HG03469 (cell line): Measurements from ENCODE around the gene TSGA10.
A peak's percentile ranks its signal among the peaks of the same experiment; 100 is the strongest.
"Not testable (repeated sequence)": the region's sequence is repeated elsewhere in the genome, so short reads cannot be mapped to it uniquely, and the experiment has no call there.

ENCODE experiments used
- ATAC-seq: cut with Tn5 transposase; IDR thresholded peaks from one replicate; pipeline ENCODE4 v1.9.1; 2021; ENCODE audit warnings: mild to moderate bottlenecking, moderate library complexity, moderate number of reproducible peaks; ENCODE audit not compliant: unreplicated experiment

The TSGA10 gene

DNA sequence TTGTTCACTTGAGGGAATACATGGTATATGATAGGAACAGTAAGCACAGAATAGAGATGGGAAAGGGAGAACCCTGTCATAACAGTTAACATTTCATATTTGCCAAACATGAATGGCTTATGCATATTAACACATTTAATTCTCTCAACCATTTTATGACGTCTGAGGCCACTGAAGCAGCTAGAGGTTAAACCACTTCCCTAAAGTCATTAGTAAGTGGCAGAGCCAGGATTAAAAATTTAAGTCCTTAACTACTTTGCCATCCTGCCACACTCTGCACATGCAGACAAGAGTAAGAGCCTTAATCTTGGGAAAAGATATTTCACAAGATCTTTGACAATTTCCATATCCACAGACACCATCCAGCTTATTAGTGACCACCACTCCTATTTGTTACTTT lies 2.1 kb upstream of the TSGA10 start:
- no peak for ATAC-seq

GRCh38 chr2:99153921-99154604 lies 679 bp downstream of the TSGA10 start:
- ATAC-seq, result no peak

- ATAC-seq, result no peak
Observed at GRCh38 chr2:99152199-99152895, 2.4 kb downstream of the TSGA10 start.

DNA sequence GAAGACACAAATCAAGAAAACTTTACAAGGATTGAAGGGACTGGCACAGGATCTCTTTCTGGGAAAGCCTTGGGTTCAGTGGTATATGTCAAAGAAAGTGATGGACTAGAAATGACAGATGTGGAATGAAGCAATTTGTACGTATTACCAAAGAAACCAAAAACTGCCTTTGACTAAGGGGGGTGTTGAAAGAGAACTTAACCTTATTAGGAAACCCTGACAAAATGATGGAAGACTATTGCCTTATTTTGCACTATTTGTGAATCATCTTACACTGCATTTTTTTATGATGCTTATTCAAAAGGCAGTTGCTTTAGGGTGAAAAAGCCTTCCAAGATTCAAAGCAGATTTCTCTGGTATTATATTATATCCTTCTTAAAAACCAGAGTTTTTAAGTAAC lies 4.0 kb downstream of the TSGA10 start:
- no peak for ATAC-seq

DNA sequence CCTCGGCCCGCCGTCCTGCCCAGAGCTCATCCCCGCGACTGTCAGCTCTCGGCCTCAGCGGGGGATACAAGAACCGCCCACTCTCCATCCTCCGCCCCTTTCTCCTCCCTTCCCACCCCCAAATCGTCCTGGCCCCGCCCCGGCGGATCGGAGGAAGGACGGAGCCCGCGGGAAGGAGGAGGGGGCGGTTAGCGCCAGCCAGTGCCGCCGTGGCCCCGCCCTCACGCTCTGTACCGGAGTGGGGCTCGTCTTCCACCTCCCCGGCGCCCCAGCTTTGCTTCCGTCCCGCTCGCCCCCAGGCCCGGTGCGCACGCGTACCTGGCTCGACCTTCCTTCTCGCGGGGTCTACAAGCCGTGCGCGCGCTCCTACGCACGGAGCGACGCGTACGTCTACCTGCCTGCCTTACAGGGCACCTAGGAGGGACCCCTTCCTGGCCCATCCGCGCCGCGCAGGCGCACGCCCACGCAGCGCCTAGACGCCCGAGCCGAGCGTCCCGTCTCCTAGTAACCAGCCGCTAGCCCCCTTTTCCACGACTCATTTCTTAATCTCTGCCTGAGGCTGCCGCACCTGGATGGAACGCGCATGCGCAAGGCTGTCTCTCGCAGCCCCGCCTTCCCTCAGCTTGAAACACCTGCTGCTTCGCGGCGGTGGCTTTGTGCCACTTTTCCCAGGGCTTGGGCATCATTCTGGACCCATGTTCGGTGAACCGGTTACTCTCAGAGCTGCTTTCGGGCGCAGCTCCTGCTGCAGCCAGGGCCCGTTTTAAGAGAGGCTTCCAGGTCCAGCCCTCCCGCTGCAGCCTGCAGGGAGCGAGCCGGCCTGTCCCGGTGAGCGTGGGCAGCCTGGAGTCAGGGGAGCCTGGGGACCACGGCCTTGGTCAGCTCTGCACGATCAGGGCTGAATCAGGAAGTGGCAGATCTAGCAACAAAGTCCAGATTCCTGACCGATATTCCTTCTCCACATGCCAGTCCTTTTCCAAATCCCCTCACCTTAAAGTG lies 13.3 kb downstream of the TSGA10 start, which contains the start of gene C2orf15:
Gene C2orf15 (plus strand): TSS at position 598 of the 999 bp plus-strand sequence. CDS start 8,852 bp downstream, outside the sequence.
- peak; percentile 76 for ATAC-seq

GRCh38 chr2:99140860-99141109 lies 14.0 kb downstream of the TSGA10 start:
- ATAC-seq, result peak; percentile 21

DNA sequence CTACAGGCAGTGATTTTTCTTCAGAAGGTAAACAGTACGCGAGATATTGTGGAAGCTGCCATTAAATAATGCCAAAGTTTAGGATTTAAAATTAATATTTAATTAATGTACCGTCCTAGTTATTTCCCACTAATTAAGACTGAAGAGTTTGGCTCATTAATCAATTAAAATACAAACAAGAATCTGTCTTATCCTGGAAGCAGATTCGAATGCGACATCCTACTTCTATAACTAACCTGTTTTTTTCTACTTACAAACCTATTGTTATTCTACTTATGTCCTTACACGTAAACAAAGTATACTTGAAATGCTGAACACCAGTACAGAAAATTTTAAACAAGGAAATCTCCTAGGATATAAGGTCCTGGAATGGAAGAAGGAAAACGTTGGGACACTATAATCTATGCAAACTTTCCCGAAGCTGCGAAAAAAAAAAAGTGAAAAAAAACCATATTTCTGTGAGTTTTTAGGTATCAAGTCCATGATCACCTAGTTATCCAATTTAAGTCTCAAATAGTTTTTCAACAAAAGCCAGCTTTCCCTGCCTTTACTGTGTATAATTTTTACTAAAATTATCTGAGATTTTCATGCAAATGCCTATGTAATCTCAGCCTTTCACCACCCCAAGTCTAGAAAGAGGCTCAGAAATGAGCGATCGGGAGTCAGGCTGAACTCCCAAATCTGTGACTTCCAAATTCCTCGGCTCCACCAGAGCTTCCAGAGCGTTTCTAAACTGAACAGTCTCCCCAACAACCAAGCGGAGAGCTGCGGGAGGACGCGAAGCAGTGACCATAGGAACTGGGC lies 14.5 kb downstream of the TSGA10 start:
- no peak for ATAC-seq

DNA sequence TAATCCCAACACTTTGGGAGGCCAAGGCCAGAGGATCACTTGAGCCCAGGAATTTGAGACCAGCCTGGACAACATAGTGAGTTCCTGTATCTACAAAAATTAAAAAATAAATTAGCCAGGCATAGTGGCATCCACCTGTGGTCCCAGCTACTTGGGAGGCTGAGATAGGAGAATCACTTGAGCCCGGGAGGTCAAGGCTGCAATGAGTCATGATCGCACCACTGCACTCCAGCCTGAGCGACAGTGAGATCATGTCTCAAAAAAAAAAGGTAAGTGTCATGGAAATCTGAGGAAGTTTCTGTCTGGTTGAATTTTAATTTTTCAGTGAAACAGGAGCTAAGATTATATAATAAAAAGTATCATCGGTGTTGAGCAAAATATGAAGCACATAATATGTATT lies 15.7 kb downstream of the TSGA10 start:
- no peak for ATAC-seq

DNA sequence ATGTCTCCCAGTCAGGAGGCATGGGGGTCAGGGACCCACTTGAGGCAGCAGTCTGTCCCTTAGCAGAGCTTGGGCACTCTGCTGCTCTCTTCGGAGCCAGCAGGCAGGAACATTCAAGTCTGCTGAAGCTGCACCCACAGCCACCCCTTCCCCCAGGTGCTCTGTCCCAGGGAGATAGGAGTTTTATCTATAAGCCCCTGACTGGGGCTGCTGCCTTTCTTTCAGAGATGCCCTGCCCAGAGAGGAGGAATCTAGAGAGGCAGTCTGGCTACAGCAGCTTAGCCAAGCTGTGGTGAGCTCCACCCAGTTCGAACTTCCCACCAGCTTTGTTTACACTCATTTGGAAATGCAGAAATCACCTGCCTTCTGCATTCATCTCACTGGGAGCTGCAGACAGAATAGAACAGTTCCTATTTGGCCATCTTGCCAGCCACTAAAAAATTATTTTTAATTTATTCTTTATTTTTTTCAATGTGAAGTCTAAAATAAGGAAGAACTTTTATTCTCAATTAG lies 19.6 kb downstream of the TSGA10 start:
- ATAC-seq, result not testable (repeated sequence)

DNA sequence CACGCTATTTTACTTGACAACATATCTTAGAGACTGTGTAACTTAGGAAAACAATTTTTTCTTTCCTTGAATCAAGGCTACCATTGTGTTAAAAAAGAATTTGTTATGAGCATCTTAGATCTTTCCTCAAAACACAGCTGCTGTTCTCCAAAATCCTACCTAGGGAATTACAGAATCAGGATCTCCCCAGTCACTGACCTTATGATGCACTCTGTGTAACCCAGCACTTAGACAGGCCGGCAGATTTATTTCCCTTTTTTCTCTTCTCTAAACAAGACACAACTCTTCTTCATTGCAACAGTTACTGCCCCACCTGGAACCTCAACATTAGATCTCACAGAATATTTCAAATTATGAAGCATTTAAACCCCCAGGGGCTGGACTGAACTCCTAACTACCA lies 26.8 kb downstream of the TSGA10 start:
- no peak for ATAC-seq

DNA sequence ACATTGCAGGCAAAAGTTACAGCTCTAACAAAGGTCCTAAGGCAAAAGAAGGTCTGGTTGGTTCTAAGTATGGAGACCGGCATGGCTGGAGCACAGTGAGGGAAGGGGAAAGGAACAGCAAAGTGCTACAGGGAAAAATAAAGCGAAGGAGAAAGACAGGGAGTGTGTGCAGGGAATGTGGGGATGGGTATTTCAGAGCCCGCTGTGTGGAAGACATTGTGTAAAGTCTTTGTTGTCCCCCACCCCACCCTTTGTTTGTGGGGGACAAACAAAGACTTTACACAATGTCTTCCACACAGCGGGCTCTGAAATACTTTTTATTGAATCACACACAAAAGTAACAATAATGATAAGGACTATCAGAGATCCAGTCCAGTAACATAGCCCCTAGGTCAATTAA lies 42.1 kb downstream of the TSGA10 start:
- ATAC-seq, result no peak

- no peak for ATAC-seq
Observed at GRCh38 chr2:99111945-99112344, 42.8 kb downstream of the TSGA10 start.

GRCh38 chr2:99111236-99111635 lies 43.5 kb downstream of the TSGA10 start:
- ATAC-seq, result no peak

DNA sequence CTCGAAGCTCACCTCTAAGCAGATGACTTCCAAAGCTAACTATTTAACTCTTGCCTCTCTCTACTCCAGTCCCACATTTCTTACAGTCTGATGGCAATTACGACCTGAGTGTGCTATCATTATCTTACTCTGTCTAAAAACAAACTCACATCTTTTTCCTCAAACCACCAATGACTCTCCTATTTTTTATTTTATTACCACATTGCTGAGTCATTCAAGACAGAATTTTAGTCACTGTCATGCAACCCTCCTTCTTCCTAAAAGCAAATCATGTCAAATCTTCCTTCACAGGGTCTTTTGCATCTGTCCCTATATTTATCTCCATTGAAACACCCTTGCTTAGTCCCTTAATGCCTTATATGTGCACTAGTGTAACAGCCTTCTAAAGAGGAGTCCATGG lies 47.8 kb downstream of the TSGA10 start:
- ATAC-seq, result no peak

GRCh38 chr2:99104006-99104405 lies 50.7 kb downstream of the TSGA10 start:
- no peak for ATAC-seq

GRCh38 chr2:99101697-99102096 lies 53.0 kb downstream of the TSGA10 start:
- no peak for ATAC-seq

DNA sequence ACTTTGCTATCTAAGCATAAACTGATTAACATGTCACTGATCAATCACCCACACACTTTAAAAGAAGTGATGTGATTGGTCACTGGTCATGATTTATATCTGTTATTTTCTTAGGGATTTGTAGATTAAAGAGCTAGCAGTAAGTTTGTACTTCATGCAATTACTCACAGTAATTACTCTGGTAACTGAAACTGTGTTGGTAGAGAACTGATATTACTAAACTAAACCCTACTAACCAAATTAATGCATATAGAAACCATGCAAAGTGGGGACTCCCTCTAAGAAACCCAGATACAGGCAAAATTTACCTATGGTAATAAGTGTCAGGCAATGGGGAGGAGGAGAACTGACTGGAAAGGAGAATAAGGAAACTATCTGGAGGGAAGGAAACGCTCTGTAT lies 58.0 kb downstream of the TSGA10 start:
- ATAC-seq, result no peak

GRCh38 chr2:99088017-99088416 lies 66.7 kb downstream of the TSGA10 start:
- ATAC-seq, result no peak

DNA sequence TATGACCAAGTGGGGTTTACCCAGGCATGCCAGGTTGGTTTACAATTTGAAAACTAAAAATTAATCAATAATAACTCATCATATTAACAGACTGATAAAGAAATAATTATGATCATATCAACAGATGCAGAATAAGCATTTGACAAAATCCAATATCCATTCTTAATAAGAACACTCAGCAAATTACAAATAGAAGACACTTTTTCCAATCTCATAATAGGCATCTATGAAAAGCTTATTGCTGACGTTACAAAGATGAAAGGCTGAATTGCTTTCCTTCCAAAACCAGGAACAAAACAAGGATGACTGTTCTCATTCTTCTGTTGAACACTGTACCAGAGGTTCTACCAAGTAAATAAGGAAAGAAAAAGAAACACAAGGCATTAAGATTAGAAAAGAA lies 68.4 kb downstream of the TSGA10 start:
- ATAC-seq, result no peak

DNA sequence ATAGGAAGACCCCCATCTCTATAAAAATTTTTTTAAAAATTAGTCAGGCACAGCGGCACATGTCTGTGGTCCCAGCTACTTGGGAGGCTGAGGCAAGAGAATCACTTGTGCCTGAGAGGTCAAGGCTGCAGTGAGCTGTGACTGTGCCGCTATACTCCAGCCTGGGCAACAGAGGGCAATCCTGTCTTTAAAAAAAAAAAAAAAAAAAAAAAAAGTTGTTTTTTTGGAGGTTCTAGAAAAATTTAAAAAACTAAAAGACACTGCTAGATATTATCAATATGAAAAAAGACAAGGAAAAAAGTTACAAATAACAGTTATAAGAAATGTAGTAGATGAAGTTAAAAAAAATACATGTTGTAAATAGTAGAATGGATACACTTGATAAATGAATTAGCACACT lies 69.3 kb downstream of the TSGA10 start:
- no peak for ATAC-seq

GRCh38 chr2:99084256-99084655 lies 70.5 kb downstream of the TSGA10 start:
- no peak for ATAC-seq
